GM23248 (cell line): ENCODE results near the gene PCSK9.

ENCODE experiments used
- EZH2 ChIP-seq: fragments of 200-600 bp; sonication (generic); IDR thresholded peaks from 2 replicates; pipeline ENCODE4 v1.6.1; 2018; ENCODE audit warnings: antibody characterized with exemption, mild to moderate bottlenecking; ENCODE audit not compliant: insufficient read depth, poor library complexity, severe bottlenecking
- EZH2phosphoT487 ChIP-seq: fragments of 200-600 bp; sonication (generic); IDR thresholded peaks from 2 replicates; pipeline ENCODE4 v1.6.1; 2018; ENCODE audit warnings: antibody characterized with exemption, moderate library complexity, mild to moderate bottlenecking, low read depth; ENCODE audit not compliant: insufficient read depth

- TF ChIP-seq EZH2 (no peak), EZH2phosphoT487 (no peak)
Measured at GRCh38 chr1:55050283-55050682, 10.9 kb downstream of the PCSK9 start.
